SK-N-SH treated with all-trans-retinoic acid at 6 μM for 48 hours (cell line): ENCODE data around the gene FNDC3B.
A peak's percentile ranks its signal among the peaks of the same experiment; 100 is the strongest.

ENCODE experiments used
- ATAC-seq: fragments of 200-7000 bp; cut with Tn5 transposase; 3 replicates; pipeline ENCODE4 v1.9.1; 2020; ENCODE audit warnings: mild to moderate bottlenecking, moderate library complexity
- ARNTL ChIP-seq: fragments of 450-650 bp; formaldehyde crosslinking; IDR thresholded peaks from 2 replicates; pipeline ENCODE4 v1.5.0; 2020; ENCODE audit warnings: low read depth, mild to moderate bottlenecking, moderate library complexity, borderline replicate concordance
- BACH2 ChIP-seq: fragments of 250-450 bp; sonication (Bioruptor Pico); IDR thresholded peaks from 2 replicates; pipeline ENCODE4 v1.9.0; 2021; ENCODE audit warnings: mild to moderate bottlenecking, borderline replicate concordance
- CSDC2 ChIP-seq: fragments of 250-450 bp; sonication (Bioruptor Pico); IDR thresholded peaks from 2 replicates; pipeline ENCODE4 v1.5.0; 2020; ENCODE audit warnings: mild to moderate bottlenecking, moderate library complexity
- ESRRG ChIP-seq: fragments of 250-450 bp; sonication (Bioruptor Pico); IDR thresholded peaks from 2 replicates; pipeline ENCODE4 v1.6.1; 2021; ENCODE audit warnings: mild to moderate bottlenecking
- GLIS3 ChIP-seq: fragments of 250-450 bp; sonication (Bioruptor Pico); IDR thresholded peaks from 2 replicates; pipeline ENCODE4 v1.5.0; 2020; ENCODE audit warnings: mild to moderate bottlenecking, moderate library complexity
- ISL1 ChIP-seq: fragments of 250-450 bp; sonication (Bioruptor Pico); IDR thresholded peaks from 2 replicates; pipeline ENCODE4 v2.1.2; 2022; ENCODE audit warnings: mild to moderate bottlenecking, moderate library complexity
- OSR1 ChIP-seq: fragments of 250-450 bp; sonication (Bioruptor Pico); IDR thresholded peaks from 2 replicates; pipeline ENCODE4 v1.8.0; 2022; ENCODE audit warnings: moderate library complexity, mild to moderate bottlenecking, inconsistent platforms
- PPARA ChIP-seq: fragments of 250-450 bp; sonication (Bioruptor Pico); IDR thresholded peaks from 2 replicates; pipeline ENCODE4 v1.5.0; 2020; ENCODE audit warnings: mild to moderate bottlenecking, borderline replicate concordance
- RARB ChIP-seq: fragments of 250-450 bp; sonication (Bioruptor Pico); IDR thresholded peaks from 2 replicates; pipeline ENCODE4 v1.8.0; 2021; ENCODE audit warnings: mild to moderate bottlenecking, moderate library complexity
- SNAI2 ChIP-seq: fragments of 250-450 bp; sonication (Bioruptor Pico); IDR thresholded peaks from 2 replicates; pipeline ENCODE4 v1.5.0; 2020; ENCODE audit warnings: mild to moderate bottlenecking, moderate library complexity
- TCF4 ChIP-seq: fragments of 250-450 bp; sonication (Bioruptor Pico); IDR thresholded peaks from 2 replicates; pipeline ENCODE4 v1.8.0; 2021; ENCODE audit warnings: mild to moderate bottlenecking, moderate library complexity, borderline replicate concordance
- TOX ChIP-seq: fragments of 250-450 bp; sonication (Bioruptor Pico); IDR thresholded peaks from 2 replicates; pipeline ENCODE4 v1.8.0; 2021; ENCODE audit warnings: mild to moderate bottlenecking, moderate library complexity, borderline replicate concordance
- ZFP3 ChIP-seq: fragments of 250-450 bp; sonication (Bioruptor Pico); IDR thresholded peaks from 2 replicates; pipeline ENCODE4 v1.5.0; 2020; ENCODE audit warnings: mild to moderate bottlenecking, moderate library complexity
- ZNF565 ChIP-seq: fragments of 450-650 bp; formaldehyde crosslinking; conservative IDR thresholded peaks from 2 replicates; pipeline ENCODE4 v1.5.0; 2020; ENCODE audit warnings: low read depth, mild to moderate bottlenecking, moderate library complexity
- ZNF8 ChIP-seq: fragments of 450-650 bp; formaldehyde crosslinking; IDR thresholded peaks from 2 replicates; pipeline ENCODE4 v1.5.0; 2020; ENCODE audit warnings: mild to moderate bottlenecking, moderate library complexity
- TF ChIP-seq, protein P1 (sequence below): fragments of 250-450 bp; sonication (Bioruptor Pico); IDR thresholded peaks from 2 replicates; pipeline ENCODE4 v1.8.0; 2020; ENCODE audit warnings: mild to moderate bottlenecking, moderate library complexity, borderline replicate concordance
- TF ChIP-seq, protein P2 (sequence below): fragments of 250-450 bp; sonication (Bioruptor Pico); IDR thresholded peaks from 2 replicates; pipeline ENCODE4 v1.5.0; 2020; ENCODE audit warnings: mild to moderate bottlenecking, moderate library complexity

The FNDC3B gene

DNA sequence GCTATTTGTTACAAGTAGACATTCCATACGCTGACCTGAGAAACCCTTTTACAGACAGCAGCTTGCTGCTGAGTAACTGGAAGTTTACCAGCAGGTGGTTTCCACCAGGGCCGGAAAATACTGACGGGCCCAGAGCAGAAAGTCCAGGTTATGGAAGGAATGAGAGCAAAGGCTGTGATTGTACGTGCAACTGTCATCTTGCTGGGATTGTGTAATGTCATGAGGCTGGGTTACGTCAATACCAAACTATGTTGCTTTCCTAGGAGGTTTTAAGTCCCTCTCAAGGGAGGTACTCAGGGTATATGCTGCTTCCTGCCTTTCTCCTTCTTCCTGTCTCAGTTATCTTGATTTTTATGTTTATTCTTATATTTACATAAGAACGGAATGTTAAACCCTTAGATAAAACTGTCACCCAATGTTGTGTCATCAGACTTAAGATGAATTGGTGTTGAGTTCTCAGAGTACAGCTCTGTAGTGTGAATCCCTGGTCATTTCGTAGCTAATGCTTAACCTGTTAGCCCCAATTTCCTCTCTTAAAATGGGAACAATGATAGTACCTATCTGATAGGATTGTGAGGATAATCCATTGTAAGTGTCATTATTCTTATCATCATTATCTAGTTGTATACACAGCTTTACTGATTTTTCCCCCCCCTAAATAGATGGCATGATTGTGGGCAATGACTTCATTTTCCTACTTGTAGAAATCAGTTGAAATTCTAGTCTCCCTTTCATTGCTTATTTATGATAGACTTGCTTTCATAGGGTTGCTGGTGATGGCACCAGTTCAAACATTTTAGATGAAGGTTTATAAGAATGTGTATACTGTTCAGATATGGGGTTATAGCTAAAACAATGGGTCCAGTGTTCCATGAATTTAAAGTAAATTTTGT, 101.4 kb downstream of the FNDC3B start (continued):
- TF ChIP-seq SNAI2 (peak; percentile 55; the same call in 1 of the 2 replicates), CSDC2 (CRISPR knock-in tag) (peak; percentile 85; the same call in 1 of the 2 replicates), ESRRG (CRISPR knock-in tag) (no peak), GLIS3 (no peak), ZNF8 (no peak), BACH2 (CRISPR knock-in tag) (no peak), OSR1 (CRISPR knock-in tag) (no peak), TOX (CRISPR knock-in tag) (peak; percentile 59; the same call in 1 of the 2 replicates), RARB (CRISPR knock-in tag) (no peak), ISL1 (CRISPR knock-in tag) (peak; percentile 51), ZNF565 (CRISPR knock-in tag) (no peak), ARNTL (CRISPR knock-in tag) (no peak), ZFP3 (CRISPR knock-in tag) (peak; percentile 48; the same call in 1 of the 2 replicates)
- TF ChIP-seq, protein P1, sequence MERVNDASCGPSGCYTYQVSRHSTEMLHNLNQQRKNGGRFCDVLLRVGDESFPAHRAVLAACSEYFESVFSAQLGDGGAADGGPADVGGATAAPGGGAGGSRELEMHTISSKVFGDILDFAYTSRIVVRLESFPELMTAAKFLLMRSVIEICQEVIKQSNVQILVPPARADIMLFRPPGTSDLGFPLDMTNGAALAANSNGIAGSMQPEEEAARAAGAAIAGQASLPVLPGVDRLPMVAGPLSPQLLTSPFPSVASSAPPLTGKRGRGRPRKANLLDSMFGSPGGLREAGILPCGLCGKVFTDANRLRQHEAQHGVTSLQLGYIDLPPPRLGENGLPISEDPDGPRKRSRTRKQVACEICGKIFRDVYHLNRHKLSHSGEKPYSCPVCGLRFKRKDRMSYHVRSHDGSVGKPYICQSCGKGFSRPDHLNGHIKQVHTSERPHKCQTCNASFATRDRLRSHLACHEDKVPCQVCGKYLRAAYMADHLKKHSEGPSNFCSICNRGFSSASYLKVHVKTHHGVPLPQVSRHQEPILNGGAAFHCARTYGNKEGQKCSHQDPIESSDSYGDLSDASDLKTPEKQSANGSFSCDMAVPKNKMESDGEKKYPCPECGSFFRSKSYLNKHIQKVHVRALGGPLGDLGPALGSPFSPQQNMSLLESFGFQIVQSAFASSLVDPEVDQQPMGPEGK (CRISPR knock-in tag) = no peak
- TF ChIP-seq, protein P2, sequence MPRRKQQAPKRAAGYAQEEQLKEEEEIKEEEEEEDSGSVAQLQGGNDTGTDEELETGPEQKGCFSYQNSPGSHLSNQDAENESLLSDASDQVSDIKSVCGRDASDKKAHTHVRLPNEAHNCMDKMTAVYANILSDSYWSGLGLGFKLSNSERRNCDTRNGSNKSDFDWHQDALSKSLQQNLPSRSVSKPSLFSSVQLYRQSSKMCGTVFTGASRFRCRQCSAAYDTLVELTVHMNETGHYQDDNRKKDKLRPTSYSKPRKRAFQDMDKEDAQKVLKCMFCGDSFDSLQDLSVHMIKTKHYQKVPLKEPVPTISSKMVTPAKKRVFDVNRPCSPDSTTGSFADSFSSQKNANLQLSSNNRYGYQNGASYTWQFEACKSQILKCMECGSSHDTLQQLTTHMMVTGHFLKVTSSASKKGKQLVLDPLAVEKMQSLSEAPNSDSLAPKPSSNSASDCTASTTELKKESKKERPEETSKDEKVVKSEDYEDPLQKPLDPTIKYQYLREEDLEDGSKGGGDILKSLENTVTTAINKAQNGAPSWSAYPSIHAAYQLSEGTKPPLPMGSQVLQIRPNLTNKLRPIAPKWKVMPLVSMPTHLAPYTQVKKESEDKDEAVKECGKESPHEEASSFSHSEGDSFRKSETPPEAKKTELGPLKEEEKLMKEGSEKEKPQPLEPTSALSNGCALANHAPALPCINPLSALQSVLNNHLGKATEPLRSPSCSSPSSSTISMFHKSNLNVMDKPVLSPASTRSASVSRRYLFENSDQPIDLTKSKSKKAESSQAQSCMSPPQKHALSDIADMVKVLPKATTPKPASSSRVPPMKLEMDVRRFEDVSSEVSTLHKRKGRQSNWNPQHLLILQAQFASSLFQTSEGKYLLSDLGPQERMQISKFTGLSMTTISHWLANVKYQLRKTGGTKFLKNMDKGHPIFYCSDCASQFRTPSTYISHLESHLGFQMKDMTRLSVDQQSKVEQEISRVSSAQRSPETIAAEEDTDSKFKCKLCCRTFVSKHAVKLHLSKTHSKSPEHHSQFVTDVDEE (CRISPR knock-in tag) = no peak

DNA sequence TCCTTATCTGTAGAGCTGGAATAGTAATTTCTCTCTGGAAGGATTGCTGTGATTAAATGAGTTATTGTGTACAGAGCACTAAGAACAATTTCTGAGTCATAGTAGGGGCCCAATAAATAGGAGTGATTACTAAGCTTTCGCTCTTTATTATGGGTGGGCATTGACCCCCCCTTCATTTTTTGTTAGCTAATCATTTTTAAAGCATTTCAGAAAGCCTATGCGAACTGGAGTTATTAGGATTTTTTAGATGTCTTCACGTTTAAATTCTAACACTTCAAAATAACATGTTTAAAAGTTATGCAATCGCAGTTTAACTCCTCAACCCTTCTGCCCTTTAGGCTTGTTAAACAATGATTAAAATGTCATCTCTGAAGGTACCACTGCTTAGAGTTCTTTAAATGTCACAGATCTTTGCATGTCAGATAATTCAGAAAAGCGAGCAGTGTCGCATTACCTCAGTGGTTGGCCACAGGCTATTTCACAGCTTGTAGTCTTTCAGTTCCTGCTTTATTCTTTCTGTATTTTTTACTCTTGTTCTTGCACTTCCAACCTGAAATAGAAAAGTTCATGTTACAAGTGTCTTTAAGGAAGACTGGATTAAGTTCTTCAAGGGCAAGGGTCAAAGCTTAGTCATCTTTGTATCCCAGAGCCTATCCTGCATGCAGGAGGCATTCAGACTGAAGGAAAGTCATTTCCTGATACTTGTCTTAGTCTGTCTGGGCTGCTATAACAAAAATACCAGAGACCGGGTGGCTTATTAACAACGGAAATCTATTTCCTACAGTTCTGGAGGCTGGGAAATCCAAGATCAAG, 102.9 kb downstream of the FNDC3B start:
- no peak for ATAC-seq
- TF ChIP-seq, protein P1 (CRISPR knock-in tag) = peak; percentile 70; the same call in 1 of the 2 replicates
- TF ChIP-seq PPARA = no peak

DNA sequence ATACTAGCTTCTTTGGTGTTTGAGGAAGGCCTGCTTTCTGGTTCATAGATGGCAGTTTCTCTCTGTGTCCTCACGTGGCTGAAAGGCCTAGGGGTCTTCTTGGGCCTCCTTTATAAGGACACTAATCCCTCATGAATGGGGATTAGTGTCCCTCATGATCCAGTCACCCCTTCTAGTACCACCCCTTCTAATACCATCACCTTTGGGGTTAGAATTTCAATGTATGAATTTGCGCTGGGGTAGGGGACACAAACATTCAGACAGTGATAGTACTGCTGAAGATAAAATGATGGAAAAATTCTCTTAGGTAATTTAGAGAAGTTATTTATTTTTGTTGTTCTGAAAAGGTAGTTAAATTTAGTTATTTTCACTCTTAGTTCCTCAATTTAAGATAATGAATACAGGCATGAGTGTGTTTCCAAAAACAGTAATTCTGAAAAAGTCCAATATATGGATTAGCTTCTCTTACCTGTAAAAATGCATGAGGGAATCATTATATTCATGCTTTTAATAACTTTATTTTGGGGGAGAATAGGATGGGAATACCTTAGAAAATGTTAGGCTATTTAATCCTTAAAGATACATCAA, 103.6 kb downstream of the FNDC3B start:
- ATAC-seq = no peak
- TF ChIP-seq OSR1 (CRISPR knock-in tag) = no peak
- TF ChIP-seq ZNF565 (CRISPR knock-in tag) = no peak
- TF ChIP-seq, protein P1 (CRISPR knock-in tag) = no peak
- TF ChIP-seq ZNF8 = no peak
- no peak for TF ChIP-seq TCF4 (CRISPR knock-in tag)
